Progenitor cell of endocrine pancreas (in vitro differentiated cells): ENCODE results near the gene WFDC2. TPM values are rescaled to one million over a fixed set of nuclear protein-coding genes. Genes with fewer than 3 reads are reported as not detected.

Experiments
- DNase-seq: peaks from one replicate; pipeline ENCODE4 v3.0.0; 2021; ENCODE audit warnings: low spot score; ENCODE audit not compliant: unreplicated experiment
- H3K27ac Mint-ChIP-seq: 2 replicates; pipeline ENCODE4 v1.8.0; 2021; ENCODE audit warnings: mild to moderate bottlenecking, moderate library complexity, mixed read lengths
- H3K27me3 Mint-ChIP-seq: 2 replicates; pipeline ENCODE4 v1.8.0; 2021; ENCODE audit warnings: mixed read lengths
- H3K36me3 Mint-ChIP-seq: 2 replicates; pipeline ENCODE4 v1.8.0; 2022; ENCODE audit warnings: mixed read lengths; ENCODE audit not compliant: insufficient read depth
- H3K4me1 Mint-ChIP-seq: 2 replicates; pipeline ENCODE4 v1.8.0; 2021; ENCODE audit warnings: low read depth, mixed read lengths
- H3K4me3 Mint-ChIP-seq: 2 replicates; pipeline ENCODE4 v1.8.0; 2021; ENCODE audit warnings: low read depth, mild to moderate bottlenecking, moderate library complexity, mixed read lengths
- H3K9me3 Mint-ChIP-seq: 2 replicates; pipeline ENCODE4 v1.8.0; 2021; ENCODE audit warnings: low read depth, mixed read lengths
- CTCF ChIP-seq: fragments of 200-600 bp; sonication (generic); IDR thresholded peaks from one replicate; pipeline ENCODE4 v1.5.0; 2021; ENCODE audit warnings: antibody characterized with exemption, mild to moderate bottlenecking; ENCODE audit not compliant: unreplicated experiment
- total RNA-seq: library from RNA; stranded (reverse); gene quantifications from 2 replicates; pipeline ENCODE4 v1.2.1, GENCODE V29; 2021

The WFDC2 gene
- total RNA-seq, 1 donor from 2014 or later: 161 TPM

GRCh38 chr20:45427236-45428149 is 42.1 kb upstream of the WFDC2 start:
- no peak overlapping the region for H3K27ac Mint-ChIP-seq

GRCh38 chr20:45429618-45430017 is 39.9 kb upstream of the WFDC2 start:
- peaks cover 6% of the 10 kb centered on the region for H3K36me3 Mint-ChIP-seq
- H3K27ac Mint-ChIP-seq: no peak overlapping the region

More at GRCh38 chr20:45427236-45428149, 42.1 kb upstream of the WFDC2 start:
- Mint-ChIP-seq H3K36me3 (peaks cover 6% of the 10 kb centered on the region), H3K27me3 (no peaks in the 10 kb centered on the region), H3K4me1 (no peaks in the 10 kb centered on the region), H3K9me3 (no peaks in the 10 kb centered on the region), H3K4me3 (no peak overlapping the region)
- DNase-seq: no peak
- TF ChIP-seq CTCF: no peak

GRCh38 chr20:45432294-45432693 is 37.3 kb upstream of the WFDC2 start:
- Mint-ChIP-seq H3K4me1 (no peaks in the 10 kb centered on the region), H3K4me3 (no peak overlapping the region), H3K36me3 (peaks cover 6% of the 10 kb centered on the region), H3K9me3 (no peaks in the 10 kb centered on the region), H3K27me3 (peaks cover 9% of the 10 kb centered on the region), H3K27ac (no peak overlapping the region)
- TF ChIP-seq CTCF: no peak
- DNase-seq: no peak

More at GRCh38 chr20:45429618-45430017, 39.9 kb upstream of the WFDC2 start:
- no peaks in the 10 kb centered on the region for H3K4me1 Mint-ChIP-seq
- DNase-seq: no peak
- TF ChIP-seq CTCF: no peak
- H3K27me3 Mint-ChIP-seq: no peaks in the 10 kb centered on the region
- H3K9me3 Mint-ChIP-seq: no peaks in the 10 kb centered on the region
- no peak overlapping the region for H3K4me3 Mint-ChIP-seq

- no peak overlapping the region for H3K4me3 Mint-ChIP-seq
- DNase-seq: no peak
- H3K27me3 Mint-ChIP-seq: peaks cover 9% of the 10 kb centered on the region
- no peak overlapping the region for H3K27ac Mint-ChIP-seq
- no peak for TF ChIP-seq CTCF
- H3K36me3 Mint-ChIP-seq: peaks cover 6% of the 10 kb centered on the region
- no peaks in the 10 kb centered on the region for H3K4me1 Mint-ChIP-seq
- no peaks in the 10 kb centered on the region for H3K9me3 Mint-ChIP-seq
Measured at GRCh38 chr20:45433316-45433715, 36.2 kb upstream of the WFDC2 start.

GRCh38 chr20:45433976-45434375 is 35.6 kb upstream of the WFDC2 start:
- Mint-ChIP-seq H3K4me3 (no peak overlapping the region), H3K4me1 (no peaks in the 10 kb centered on the region), H3K9me3 (no peaks in the 10 kb centered on the region), H3K36me3 (peaks cover 6% of the 10 kb centered on the region), H3K27me3 (peaks cover 9% of the 10 kb centered on the region), H3K27ac (no peak overlapping the region)
- DNase-seq: no peak
- TF ChIP-seq CTCF: no peak
